COLO668 (cell line): ENCODE data around the gene TAAR8.
A peak's percentile ranks its signal among the peaks of the same experiment; 100 is the strongest.
"Not testable (repeated sequence)": the region's sequence is repeated elsewhere in the genome, so short reads cannot be mapped to it uniquely, and the experiment has no call there.

Experiments used
- DNase-seq: peaks from one replicate; lab custom pipeline; 2025; ENCODE audit not compliant: unreplicated experiment; lab: John Stamatoyannopoulos, UW

Gene TAAR8, protein sequence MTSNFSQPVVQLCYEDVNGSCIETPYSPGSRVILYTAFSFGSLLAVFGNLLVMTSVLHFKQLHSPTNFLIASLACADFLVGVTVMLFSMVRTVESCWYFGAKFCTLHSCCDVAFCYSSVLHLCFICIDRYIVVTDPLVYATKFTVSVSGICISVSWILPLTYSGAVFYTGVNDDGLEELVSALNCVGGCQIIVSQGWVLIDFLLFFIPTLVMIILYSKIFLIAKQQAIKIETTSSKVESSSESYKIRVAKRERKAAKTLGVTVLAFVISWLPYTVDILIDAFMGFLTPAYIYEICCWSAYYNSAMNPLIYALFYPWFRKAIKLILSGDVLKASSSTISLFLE

DNA sequence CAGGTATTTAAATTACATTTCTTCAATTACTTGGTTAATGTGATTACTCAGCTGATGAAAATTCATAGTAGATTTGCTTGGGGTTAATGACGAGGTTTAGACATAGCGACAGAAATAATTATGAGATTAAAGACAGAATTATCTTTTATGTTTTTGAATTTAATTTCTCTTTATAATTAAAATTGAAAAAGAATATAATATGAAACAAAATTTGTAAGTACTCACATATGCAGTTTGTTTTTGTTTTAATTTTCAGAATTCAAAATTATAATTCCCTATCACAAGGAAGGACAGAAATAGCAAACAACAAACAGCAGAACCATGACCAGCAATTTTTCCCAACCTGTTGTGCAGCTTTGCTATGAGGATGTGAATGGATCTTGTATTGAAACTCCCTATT, at the start of gene TAAR8:
TAAR8 (plus strand) TSS at position 301 of the 400 bp plus-strand sequence; CDS start at position 322, 21 bp downstream.
- no peak for DNase-seq

DNA sequence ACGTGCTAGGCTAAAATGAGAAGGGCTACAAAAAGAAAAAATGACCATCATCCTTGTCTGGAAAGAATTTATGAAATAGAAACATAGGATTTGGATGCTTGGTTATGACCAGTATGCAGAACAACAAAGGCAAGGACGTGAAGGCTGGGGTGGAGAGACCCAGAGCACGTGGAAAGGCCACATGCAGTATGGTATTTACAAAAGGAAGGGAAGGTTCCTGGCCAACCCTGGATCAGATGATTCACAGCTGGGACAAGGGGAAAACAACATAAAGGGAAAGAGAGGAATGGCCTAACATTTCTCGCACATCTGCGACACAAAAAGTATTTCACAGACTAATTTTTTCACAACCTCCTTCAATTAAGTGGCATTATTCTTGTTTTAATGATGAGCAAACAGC, 47.7 kb upstream of the TAAR8 start:
- DNase-seq, result no peak

DNA sequence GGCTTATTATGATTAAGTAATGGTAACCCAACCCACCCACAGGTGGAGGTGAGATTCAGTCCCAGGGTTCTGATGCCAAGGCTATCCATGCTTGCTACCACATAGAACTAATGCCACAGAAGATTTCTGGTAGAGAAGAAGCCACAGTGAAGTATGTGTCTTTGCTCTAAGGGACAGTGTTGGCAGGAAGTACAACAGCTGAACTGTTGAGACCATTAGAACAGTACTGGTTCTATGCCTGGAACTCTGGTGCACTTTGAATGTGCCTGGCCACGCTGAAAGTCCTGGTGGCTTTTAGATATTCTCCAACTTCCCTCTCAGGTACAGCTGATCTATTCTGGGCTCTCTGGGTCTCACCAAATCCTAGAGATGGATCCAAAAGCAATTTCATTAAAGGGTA, 47.3 kb upstream of the TAAR8 start:
- no peak for DNase-seq

DNA sequence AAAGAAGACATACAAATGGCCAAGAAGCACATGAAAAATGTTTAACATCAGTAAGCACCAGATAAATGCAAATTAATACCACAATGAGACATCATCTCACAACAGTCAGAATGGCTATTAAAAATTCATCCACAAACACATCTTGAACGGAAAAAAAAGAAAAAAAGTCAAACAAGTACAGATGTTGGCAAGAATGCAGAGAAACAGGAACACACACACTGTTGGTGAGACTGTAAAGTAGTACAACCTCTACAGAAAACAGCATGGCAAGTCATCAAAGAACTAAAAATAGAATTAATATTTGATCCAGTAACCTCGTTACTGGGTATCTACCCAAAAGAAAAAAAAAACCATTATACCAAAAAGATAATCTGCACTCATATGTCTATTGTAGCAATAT, 46.0 kb upstream of the TAAR8 start:
- DNase-seq, result no peak

DNA sequence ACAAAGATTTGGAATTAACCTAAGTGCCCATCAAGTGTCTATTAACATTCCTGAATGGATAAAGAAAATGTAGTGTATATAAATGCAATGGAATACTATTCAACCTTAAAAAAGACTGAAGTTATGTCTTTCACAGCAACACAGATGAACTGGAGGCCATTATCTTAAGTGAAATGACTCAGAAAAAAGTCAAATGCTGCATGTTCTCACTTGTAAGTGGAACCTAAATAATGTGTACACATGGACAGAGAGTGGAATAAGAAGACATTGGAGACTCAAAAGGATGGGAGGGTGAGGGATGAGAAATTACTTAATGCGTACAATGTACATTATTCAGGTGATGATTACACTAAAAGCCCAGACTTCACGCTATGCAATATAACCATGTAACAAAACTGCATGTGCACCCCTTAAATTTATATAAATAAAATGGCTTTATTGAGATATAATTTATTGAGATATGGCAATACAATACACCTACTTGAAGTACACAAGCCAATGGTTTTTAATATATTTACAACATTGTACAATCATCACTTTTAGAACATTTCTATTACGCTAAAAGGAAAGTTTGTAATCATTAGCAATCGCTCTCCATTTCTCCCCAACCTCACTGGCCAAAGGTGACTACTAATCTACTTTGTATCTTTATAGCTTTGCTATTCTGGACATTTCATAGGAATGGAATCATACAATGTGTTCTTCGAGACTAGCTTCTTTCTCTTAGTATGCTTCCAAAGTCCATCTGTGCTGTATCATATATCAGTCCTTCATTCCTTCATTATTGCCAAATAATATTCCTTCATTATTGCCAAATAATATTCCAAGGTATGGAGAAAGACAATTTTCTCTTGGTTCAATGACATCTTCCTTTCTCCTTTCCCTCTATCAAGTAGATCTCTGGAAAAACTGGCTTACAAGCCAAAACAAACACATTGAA, 45.3 kb upstream of the TAAR8 start:
- DNase-seq, result no peak

DNA sequence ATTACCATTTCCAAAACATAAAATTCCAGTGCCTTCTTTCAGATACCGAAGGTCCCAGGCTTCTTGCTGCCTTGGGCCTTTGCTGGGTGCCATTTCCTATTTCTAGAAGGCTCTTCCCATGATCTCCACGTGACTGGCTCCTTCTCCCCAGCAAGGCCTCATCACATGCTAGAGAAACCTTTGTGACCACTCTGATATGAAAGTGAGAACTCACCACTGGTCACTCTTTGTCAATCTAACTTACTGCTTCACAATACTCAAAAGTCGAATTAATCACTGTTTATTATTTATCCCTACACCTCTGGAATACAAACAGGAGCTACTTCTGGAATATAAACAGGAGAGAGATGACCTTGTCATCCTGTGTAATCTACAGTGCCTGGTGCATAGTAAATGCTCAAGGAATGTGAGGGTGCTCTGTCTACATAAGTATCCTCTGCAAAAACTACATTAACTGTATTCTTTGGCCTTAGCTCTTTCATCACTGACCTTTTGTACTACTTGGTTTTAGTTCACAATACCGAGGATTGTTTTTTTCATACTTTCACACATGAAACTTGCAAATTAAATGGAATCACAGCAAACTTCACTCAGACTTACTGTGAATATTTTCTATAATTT, 41.2 kb upstream of the TAAR8 start:
- DNase-seq, result no peak

DNA sequence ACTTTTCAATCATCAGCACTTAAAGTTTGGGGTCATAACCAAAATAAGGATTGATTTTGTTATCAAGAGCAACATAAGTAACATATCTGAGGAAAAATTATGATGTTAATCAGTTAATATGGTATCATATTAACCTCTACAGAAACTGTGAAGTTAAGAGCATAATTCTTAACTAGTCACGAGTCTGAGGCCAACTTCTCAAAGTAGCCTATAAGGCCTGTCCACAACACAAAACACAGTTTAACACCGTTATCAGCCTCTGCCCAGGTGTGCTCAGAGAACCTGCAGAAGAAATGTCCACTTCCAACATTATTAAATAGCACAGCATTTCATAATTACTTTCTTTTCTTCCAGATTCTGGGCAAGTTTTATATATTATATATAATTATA, 40.6 kb upstream of the TAAR8 start:
- DNase-seq, result no peak

DNA sequence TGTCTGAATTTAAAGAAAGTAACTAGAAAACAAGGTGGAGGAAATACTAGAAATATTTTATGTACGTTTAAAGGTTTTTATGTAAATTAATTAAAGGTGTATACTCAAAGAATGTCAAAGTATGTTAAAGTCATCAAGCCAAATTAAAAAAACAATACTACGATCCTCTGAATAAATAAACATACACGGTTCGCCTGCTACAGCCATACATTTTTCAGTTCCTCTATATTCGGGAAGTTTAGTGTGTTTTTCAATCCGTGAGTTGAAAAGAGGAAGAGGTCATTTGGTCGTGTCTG, 40.2 kb upstream of the TAAR8 start:
- no peak for DNase-seq

DNA sequence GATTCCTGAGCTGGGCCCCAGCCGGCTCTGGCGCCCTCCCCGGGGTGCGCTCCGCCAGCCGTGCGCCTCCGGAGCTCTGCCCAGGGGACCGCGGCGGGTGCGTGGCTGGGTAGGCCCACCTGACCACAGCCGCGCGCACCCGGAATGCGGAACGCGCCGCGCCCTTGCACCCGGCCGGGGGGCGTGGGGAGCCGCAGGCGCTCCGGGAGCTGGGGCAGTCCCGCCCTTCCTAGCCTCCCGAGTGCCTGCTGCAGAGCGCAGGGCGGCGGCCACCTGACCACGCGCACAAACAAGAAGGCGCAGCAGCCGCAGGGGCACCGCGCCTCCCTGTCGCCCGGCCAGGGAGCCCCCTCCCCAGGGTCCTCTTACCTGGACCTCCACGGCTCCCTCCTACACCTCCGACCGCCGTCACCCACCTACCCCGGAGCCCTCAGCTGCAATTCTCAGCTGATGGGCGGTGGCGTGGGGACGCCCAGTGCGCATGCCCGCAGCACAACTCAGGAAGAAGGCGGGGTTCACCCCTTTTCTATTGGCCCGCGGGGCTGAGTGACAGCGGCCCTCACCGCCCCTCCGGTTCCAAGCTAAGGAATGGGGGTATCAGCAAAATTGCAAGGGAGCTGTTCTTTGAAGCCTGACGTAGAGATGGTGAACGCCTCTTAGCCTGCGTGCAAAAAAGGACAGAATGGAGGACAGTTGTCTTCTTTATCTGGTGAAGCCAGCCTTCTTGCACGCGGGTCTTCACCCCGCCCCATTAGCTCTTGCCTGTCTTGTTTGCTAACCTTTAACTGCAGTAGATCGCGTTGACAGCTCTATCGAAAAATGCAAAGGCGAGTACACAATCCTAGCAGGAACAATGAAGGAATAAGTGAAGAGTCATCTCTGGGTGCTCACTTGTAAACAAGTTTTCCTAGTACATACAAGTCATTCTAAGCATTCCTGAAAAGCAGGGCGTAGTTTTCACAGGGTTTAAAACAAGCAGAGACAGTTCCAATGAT, 39.5 kb upstream of the TAAR8 start, which contains the start of gene STX7:
STX7 (minus strand) TSS at position 479 of the 995 bp plus-strand sequence. CDS start 9,586 bp downstream, outside the sequence.
- peak; percentile 77 for DNase-seq

DNA sequence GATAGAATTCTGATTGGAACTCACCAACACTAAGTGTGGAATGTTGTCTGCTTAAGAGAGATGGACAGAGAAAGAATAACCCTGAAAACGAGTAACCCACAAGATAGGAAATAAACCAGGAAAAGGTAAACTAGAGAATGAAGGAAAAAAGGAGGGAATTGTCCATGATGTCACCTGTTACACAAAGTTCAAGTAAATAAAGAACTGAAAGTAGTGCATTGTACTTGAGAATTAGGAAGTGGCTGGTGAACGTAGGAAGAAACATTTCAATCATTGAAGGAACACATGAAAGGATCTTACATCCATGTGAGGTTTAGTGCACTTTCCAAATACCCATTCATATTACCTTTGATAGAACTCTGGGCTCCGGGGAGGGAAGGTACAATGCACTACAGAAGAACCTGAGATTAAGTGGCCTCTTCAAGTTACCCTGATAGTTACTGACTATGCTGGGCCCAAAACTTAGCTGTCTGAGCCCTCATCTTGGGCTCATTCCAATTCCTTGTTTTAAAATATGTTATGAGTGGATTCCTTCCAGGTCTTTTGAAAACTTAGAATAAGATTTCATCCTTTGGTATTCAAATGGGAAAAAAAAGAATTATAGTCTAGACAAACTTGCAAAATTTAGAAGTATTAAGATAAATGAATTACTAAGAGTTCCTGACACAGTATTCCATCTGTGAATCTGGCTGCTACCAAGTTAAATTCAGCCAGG, 38.5 kb upstream of the TAAR8 start:
- no peak for DNase-seq

DNA sequence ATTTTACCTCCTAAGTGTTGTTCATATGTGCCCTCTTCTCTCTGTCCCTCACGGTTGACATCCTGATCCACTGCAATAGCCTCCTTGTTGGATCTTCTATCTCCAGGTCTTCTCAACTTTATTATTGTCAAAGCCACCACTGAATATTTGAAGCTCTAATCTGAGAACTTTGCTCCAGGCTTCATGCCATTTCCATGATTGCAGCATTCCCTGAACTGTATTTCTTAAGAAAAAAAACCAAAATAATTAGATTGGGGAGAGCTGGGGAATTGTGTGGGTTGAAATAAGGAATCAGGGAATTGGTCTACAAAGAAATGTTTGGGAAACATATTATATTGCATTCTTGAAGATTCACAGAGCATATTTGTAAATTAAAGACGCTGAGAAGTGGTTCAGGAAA, 37.1 kb upstream of the TAAR8 start:
- DNase-seq, result no peak

DNA sequence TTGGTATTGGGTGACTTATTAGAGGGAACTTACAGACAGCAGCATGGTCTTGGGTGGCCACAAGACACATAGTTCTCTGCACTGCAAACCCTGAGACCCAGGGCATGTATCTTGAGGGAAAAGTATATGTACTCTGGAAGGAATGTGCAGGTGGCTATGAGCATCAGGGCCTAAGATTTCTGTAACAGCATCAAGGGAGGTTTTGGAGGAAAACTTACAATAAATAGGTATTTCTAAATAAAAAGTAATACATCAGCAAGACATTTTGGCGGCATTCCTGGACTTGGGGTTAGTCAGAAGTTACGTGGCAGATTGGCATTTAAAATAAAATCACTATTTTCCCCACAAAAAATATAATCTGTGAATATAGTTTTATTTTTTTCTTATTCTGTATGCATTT, 31.5 kb upstream of the TAAR8 start:
- DNase-seq, result no peak

DNA sequence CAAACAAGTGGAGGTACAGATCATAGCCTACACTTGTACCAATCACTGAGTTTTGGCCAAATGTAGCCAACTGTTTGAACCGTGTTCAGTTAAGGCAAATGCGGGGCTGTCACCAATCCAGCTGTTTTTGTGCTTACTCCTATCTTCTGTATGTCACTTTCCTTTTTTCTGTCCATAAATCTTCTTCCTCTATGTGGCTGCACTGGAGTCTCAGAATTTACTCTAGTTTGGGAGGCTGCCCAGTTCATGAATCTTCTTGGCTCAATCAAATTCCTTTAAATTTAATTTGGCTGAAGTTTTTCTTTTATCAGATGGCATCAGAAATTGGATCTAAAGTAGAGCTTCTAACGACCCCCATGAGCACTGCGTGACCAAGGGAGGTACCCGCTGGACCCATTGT, 27.8 kb upstream of the TAAR8 start:
- DNase-seq, result no peak

DNA sequence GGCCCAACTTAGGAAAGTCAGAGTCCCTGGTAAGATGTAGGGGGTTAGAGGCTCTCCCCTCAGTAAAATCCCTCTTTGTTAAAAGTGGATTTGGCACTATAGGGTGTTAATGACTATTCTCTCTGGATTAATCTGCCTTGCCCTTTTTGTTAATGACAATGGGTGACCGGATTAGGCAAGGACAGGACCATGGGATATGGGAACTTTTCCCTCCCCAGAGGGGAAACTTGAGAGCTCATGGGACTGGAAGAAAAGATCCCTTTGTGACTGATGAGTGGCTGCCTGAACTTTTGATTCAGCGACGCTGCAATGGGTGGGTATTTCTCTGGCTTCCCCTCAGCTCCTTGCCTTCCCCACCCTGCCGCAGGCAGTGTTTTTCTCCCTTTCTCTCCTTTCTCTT, 26.6 kb upstream of the TAAR8 start:
- no peak for DNase-seq

DNA sequence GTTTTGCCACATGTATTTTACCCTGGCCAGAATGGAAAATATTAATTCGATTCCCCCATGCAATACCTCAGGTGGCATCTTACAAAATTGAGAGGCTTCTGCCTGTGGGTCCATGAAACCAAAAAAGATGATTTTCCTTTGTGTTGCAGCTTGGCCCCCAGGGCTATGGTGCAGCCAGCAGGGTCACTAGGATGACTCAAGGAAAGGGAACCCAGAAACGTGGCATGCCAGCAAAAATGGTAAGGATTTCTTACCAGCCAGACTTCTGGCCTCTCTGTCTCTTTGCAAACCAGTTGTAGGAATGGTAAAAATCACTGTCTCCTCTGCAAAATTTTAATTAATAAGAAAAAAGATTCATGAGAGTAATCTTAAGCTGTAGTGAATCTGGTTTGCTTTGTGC, 26.0 kb upstream of the TAAR8 start:
- no peak for DNase-seq

DNA sequence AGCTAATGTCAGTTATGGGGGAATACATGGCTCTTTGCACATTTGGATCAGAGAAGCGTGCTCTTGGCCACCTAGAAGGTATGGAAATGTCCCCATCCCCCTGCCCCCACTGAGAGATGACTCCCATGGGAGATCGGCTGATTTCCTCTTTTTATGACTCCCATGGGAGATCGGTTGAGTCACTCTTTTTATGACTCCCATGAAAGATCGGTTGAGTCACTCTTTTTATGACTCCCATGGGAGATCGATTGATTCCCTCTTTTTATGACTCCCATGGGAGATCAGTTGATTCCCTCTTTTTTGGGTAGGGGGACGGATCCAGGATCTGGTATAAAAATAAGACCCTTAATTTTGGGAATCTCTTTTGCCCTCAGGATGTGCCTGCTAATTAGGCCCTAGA, 24.7 kb upstream of the TAAR8 start:
- DNase-seq, result no peak

DNA sequence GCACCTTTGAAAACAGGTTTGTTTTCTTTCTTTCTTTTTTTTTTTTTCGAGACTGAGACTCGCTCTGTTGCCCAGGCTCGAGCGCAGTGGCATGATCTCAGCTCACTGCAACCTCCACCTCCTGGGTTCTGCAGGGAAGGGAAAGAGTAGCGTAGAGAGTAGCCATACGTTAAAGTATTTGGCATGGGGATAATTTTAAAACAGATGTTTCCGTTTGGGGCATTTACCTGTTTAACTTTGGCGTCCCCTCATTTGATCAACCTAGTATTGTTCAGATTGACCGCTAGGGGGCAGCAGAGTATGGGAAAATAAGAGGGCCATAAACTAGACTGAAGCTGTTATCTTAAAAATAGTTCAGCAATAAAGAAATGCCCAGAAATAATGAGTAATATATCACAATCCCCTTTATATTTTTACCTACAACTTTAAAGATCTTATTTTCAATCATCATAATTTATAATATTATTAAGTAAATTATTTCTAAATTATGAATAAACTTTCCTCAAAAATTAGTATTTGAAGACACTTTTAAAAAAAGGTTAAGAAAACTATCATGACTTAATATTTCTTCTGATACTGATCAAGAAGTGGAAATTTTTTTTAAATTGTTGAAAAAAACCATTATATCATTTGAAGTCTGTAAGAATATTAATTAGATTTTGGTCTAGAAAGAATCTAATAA, 22.0 kb upstream of the TAAR8 start:
- DNase-seq, result peak; percentile 46

DNA sequence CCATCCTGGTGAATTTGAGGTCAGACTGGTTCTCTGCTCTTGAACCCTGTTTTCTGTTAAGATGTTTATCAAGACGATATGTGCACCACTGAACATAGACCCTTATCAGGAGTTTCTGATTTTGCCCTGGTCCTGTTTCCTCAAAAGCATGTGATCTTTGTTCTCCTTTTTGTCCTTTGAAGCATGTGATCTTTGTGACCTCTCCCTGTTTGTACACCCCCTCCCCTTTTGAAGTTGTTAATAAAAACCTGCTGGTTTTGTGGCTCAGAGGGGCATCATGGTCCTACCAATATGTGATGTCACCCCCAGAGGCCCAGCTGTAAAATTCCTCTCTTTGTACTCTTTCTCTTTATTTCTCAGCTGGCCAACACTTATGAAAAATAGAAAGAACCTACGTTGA, 17.9 kb upstream of the TAAR8 start:
- DNase-seq, result not testable (repeated sequence)

DNA sequence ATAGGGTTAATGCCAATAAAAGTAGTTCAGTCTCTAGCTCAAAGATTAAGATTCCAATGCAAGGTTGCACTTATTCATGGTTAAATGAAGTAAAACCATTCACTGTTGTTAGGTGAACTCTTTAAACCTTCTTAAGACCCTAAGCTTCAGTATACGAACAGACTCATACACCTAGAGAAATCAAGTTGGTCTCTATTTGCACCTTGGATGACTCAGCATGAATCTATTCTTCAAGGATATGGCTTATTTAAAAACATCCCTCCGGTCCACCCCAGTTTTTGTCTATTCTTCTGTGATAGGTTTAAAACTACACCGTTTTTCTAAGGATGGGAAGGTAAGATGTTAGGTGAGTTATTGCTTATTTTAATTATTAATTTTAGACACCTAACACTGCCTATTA, 15.3 kb upstream of the TAAR8 start:
- DNase-seq, result no peak
